Activated T-cell treated with anti-CD3 and anti-CD28 coated beads, Interleukin-2, amount 50 U/mL, for 24 hours (primary cell): ENCODE results near the gene SUB1.
"Not testable (repeated sequence)": the region's sequence is repeated elsewhere in the genome, so short reads cannot be mapped to it uniquely, and the experiment has no call there.

Experiments used
- DNase-seq: peaks from one replicate; pipeline ENCODE4 v3.0.0-alpha.2; 2020
- H3K27ac Mint-ChIP-seq: 2 replicates; pipeline ENCODE4 v1.8.0; 2020; ENCODE audit warnings: mild to moderate bottlenecking, mixed read lengths
- H3K27me3 Mint-ChIP-seq: 2 replicates; pipeline ENCODE4 v1.8.0; 2020; ENCODE audit warnings: mixed read lengths
- H3K36me3 Mint-ChIP-seq: 2 replicates; pipeline ENCODE4 v1.8.0; 2020; ENCODE audit warnings: low read depth, mixed read lengths
- H3K4me1 Mint-ChIP-seq: 2 replicates; pipeline ENCODE4 v1.8.0; 2020; ENCODE audit warnings: low read depth, mixed read lengths
- H3K4me3 Mint-ChIP-seq: 2 replicates; pipeline ENCODE4 v1.8.0; 2020; ENCODE audit warnings: mild to moderate bottlenecking, moderate library complexity, mixed read lengths
- H3K9me3 Mint-ChIP-seq: 2 replicates; pipeline ENCODE4 v1.8.0; 2020; ENCODE audit warnings: mixed read lengths

Gene SUB1

DNA sequence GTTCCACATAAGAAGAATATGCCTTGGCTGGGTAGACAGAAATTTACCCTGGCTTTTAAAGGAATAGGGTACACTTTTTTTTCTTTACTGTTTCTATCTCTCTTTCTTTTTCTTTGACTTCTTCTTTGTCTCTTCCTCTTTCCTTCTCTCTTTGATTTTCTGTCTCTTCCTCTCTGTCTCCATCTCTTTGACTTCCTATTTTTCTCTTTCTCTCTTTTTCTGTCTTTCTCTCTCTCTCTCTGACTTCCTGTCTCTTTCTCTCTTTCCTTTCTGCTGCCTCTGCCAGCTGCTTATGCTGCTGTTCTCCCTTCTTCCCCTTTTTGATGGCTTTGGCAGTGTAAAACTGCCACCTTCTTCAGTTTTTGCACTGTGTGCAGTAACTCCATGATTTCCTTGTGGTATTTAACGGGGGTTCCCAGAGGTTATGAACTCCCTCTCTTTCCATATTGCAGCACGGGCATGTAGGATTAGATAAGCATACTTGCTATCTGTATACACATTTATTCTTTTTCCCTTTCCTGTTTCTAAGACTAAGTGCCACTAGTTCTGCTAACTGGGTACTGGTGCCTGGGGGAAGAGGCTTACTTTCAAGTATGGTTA is 31.1 kb upstream of the SUB1 start:
- H3K27ac Mint-ChIP-seq, H3K9me3 Mint-ChIP-seq, H3K27me3 Mint-ChIP-seq, H3K4me3 Mint-ChIP-seq, DNase-seq: not testable (repeated sequence)
- H3K36me3 Mint-ChIP-seq = peaks cover 26% of the 10 kb centered on the region
- H3K4me1 Mint-ChIP-seq = peaks cover 13% of the 10 kb centered on the region

DNA sequence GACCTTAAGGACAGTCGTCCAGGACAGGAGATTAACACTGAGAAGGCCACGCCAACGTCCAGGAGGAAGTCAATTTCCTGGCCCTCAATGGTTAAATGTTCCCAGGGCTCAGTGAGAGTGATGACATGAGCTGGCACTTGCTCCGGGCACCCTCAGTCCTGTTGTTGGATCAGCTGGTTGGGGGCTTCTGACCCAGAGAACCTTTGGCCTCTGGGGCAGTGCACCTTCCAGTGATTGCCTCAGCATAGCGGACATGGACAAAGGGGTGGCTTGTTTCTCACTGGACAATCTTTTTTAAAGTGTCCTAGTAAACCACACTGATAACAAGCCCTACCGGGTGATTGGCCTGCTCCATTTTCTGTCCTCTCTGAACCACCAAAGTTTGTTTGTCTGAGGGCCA is 28.8 kb upstream of the SUB1 start:
- H3K27me3 Mint-ChIP-seq, H3K9me3 Mint-ChIP-seq, DNase-seq, H3K27ac Mint-ChIP-seq, H3K4me3 Mint-ChIP-seq: not testable (repeated sequence)
- peaks cover 13% of the 10 kb centered on the region for H3K4me1 Mint-ChIP-seq
- peaks cover 27% of the 10 kb centered on the region for H3K36me3 Mint-ChIP-seq

DNA sequence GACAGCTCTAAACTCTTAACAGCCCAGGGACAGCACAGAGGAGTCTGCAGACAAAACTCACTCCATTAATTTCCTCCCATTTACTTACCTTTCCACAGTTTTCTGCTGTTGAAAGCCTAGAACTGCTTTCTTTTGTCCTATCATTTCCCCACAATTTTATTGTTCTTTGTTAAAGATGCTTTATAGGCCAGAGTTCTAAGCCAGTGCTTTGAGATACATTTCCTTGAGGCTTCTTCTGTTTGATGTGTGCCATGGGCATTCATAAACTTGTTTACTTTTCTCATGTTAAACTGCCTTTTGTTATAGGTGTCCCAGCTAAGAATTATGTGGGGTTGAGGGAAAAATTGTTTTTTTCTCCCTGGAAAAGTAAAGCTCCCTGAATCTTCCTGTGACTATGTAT is 25.9 kb upstream of the SUB1 start:
- no peak overlapping the region for H3K4me3 Mint-ChIP-seq
- DNase-seq = no peak
- H3K4me1 Mint-ChIP-seq = peaks cover under 1% of the 10 kb centered on the region
- peaks cover 12% of the 10 kb centered on the region for H3K36me3 Mint-ChIP-seq
- no peaks in the 10 kb centered on the region for H3K9me3 Mint-ChIP-seq
- peak overlapping the region; percentile 20 for H3K27ac Mint-ChIP-seq
- no peaks in the 10 kb centered on the region for H3K27me3 Mint-ChIP-seq

DNA sequence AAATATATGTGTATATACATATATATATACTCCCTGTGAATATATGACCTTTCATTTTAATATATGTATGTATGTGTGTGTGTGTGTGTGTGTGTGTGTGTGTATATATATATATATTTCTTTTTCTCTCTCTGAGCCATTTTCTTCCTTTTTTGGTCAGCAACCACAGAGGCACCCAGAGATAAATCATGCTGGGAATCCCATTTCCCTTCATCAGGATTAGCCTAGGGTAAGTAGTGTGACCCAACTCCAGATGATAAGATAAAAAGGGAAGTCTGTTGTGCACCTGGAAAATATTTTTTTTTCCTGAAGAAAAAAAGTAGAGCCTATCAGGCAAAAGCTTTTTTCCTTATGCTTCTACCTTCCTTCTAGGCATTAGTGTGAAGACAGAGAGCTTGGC is 25.4 kb upstream of the SUB1 start:
- no peaks in the 10 kb centered on the region for H3K9me3 Mint-ChIP-seq
- peaks cover 15% of the 10 kb centered on the region for H3K36me3 Mint-ChIP-seq
- H3K4me1 Mint-ChIP-seq = no peaks in the 10 kb centered on the region
- no peak for DNase-seq
- H3K27me3 Mint-ChIP-seq = no peaks in the 10 kb centered on the region
- no peak overlapping the region for H3K27ac Mint-ChIP-seq
- no peak overlapping the region for H3K4me3 Mint-ChIP-seq

DNA sequence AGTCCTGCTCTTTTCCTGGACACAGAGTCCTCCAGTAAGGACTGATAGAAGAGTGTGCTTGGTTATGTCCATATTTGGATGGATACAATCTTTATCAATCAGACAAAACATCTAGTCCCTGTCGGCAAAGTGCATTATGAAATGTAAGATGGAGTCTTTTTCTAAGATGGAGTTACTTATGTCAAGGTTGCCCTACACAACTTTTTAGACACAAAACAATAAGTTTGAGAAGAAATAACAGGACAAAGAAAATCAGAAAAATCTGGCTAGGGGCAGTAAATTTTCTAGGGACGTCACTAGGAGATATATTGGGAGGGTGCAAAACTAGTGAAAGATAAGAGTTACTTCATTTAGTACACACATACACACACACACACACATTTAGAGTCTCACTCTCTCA is 23.3 kb upstream of the SUB1 start:
- H3K36me3 Mint-ChIP-seq = peaks cover 21% of the 10 kb centered on the region
- no peak overlapping the region for H3K27ac Mint-ChIP-seq
- no peaks in the 10 kb centered on the region for H3K4me1 Mint-ChIP-seq
- no peak overlapping the region for H3K4me3 Mint-ChIP-seq
- no peaks in the 10 kb centered on the region for H3K9me3 Mint-ChIP-seq
- no peaks in the 10 kb centered on the region for H3K27me3 Mint-ChIP-seq
- DNase-seq = no peak

DNA sequence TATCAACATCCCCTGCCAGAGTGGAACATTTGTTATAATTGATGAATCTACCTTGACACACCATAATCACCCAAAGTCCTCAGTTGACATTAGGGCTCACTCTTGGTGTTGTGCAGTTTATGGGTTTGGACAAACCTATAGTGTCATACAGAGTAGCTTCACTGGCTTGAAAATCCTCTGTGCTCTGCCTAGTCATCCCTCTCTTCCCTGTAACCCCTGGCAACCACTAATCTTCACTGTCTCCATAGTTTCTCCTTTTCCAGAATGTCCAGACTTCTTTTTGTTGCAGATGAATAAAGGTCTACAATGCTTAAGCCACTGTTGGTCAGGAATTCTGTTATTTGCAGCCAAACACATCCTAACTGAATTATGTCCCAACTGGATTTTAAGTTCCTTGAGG is 22.5 kb upstream of the SUB1 start:
- Mint-ChIP-seq H3K4me1 (no peaks in the 10 kb centered on the region), H3K4me3 (no peak overlapping the region), H3K9me3 (no peaks in the 10 kb centered on the region), H3K36me3 (peaks cover 21% of the 10 kb centered on the region), H3K27ac (no peak overlapping the region), H3K27me3 (no peaks in the 10 kb centered on the region)
- DNase-seq = no peak

DNA sequence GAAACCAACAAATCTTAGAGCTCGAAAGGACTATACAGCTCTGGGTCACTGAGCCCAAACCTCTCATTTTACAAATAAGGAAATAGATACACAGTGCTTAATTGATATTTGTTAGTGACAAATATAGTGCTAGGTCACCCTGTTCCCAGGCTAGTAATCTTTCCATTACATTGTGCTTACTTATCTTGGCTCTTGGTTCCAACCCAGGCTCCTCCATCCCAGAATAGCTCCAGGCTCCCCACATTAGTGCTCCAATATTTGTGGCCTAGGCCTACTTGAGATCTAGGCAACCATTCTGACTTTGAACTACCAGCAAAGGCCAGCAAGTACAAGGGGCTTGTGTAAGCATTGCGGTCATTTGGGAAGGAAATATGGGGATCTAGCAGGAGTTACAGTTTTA is 21.7 kb upstream of the SUB1 start:
- no peaks in the 10 kb centered on the region for H3K9me3 Mint-ChIP-seq
- H3K27me3 Mint-ChIP-seq = no peaks in the 10 kb centered on the region
- peaks cover 21% of the 10 kb centered on the region for H3K36me3 Mint-ChIP-seq
- no peak for DNase-seq
- H3K4me1 Mint-ChIP-seq = peaks cover 1% of the 10 kb centered on the region
- H3K27ac Mint-ChIP-seq = no peak overlapping the region
- H3K4me3 Mint-ChIP-seq = no peak overlapping the region

DNA sequence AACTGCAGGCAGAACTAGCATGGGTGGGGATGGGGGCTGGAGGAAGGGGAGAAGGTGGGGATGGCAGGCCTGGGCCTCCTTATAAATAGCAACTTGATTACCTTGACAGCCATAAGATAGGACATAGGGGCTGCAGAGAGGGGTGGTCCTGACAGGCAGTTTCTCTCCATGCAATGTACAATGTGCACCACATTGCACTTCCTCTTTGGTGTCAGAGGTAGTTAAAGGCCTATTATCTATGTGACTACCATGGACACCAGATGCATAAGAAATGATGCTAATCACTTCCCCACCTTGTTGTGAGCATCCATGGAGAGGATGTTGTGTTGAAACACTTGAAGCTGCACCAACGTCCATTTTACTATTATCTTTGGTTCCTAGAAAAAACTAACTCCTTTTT is 20.2 kb upstream of the SUB1 start:
- Mint-ChIP-seq H3K27ac (no peak overlapping the region), H3K4me1 (peaks cover 8% of the 10 kb centered on the region), H3K27me3 (no peaks in the 10 kb centered on the region), H3K9me3 (no peaks in the 10 kb centered on the region), H3K36me3 (peaks cover 23% of the 10 kb centered on the region), H3K4me3 (no peak overlapping the region)
- DNase-seq = no peak

DNA sequence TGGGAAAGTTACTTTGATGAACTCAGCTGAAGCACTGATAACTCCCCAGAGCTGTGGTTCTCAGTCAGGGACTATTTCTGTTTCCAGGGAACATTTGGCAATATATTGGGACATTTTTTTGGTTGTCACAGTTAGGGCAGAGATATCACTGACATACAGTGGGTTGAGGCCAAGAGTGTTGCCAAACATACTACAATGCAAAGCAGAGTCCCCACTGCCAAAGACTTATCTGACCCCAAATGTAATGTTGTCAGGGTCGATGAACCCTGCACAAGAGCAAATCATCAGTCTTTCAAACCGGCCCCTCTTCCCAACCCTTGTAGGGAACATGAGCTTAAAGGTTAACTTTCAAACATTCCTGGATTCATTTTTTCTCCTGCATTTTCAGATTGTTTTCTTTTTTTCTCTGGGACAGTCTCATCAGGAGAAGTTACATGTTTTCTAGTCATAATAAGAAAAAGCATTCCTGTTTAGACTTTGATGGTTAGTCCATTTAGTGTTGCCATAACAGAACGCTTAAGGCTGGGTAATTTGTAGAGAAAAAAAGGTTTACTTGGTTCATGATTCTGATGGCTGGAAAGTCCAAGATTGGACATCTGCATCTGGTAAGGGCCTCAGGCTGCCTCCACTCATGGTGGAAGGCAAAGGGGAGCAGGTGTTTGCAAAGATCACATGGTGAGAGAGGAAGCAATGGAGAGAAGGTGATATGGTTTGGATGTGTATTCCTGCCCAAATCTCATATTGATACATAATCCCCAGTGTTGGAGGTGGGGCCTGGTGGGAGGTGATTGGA is 18.8 kb upstream of the SUB1 start:
- H3K27ac Mint-ChIP-seq = no peak overlapping the region
- H3K9me3 Mint-ChIP-seq = no peaks in the 10 kb centered on the region
- peaks cover 8% of the 10 kb centered on the region for H3K4me1 Mint-ChIP-seq
- H3K36me3 Mint-ChIP-seq = peaks cover 18% of the 10 kb centered on the region
- no peak for DNase-seq
- no peaks in the 10 kb centered on the region for H3K27me3 Mint-ChIP-seq
- H3K4me3 Mint-ChIP-seq = no peak overlapping the region

DNA sequence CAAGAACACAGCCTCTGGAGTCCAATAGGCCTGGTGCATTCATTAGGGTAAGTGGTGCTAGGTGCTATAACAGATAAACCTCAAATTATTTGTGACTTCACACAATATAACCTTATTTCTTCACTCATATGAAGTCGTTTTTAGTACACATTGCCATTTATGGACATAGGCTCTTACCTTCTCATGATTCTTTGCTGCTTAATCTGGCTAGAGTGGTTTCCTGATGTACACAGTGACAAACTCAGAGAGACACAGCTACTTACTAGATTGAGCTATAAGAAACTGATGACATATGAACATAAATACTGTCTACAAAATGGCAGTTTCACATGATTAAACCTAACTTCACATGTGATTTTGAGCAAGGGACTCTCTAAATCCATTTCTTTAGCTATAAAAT is 14.2 kb upstream of the SUB1 start:
- Mint-ChIP-seq H3K27me3 (no peaks in the 10 kb centered on the region), H3K9me3 (no peaks in the 10 kb centered on the region), H3K27ac (no peak overlapping the region), H3K36me3 (peaks cover 14% of the 10 kb centered on the region), H3K4me3 (no peak overlapping the region), H3K4me1 (peaks cover 11% of the 10 kb centered on the region)
- no peak for DNase-seq

DNA sequence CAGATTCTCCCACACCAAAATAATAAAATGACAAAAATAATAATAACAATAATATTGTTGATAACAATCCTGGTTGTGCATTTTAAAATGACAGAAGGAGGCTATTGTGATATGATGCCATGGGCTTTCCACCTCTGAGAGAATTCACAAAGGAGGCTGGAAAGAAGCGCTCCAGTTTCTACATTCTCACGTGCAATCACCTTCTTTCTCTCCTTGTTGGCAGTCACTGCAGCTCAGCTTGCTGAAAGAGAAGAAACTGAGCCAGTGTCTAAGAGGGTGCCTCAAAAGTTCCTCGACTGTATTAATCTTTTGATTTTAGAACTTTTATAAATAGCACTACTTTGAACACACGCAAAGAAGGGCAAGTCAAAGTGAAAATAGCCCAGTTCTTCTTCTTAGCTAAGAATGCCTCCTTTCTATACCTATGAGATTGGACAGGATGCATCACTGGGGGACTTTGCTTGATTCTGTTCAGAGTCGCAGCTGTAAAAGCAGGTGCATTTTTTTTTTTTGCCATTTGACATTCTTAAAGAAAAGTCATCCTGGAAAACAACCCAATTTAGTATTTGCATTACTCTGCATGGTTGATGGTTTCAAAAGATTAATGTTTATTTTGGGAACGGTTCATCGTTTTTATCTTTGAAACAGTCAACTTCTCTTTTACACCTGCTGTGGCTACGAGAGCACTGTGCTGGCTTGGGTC is 12.4 kb upstream of the SUB1 start:
- Mint-ChIP-seq H3K9me3 (no peaks in the 10 kb centered on the region), H3K4me3 (no peak overlapping the region), H3K27ac (no peak overlapping the region), H3K36me3 (peaks cover 9% of the 10 kb centered on the region), H3K27me3 (no peaks in the 10 kb centered on the region), H3K4me1 (peaks cover 11% of the 10 kb centered on the region)
- no peak for DNase-seq

DNA sequence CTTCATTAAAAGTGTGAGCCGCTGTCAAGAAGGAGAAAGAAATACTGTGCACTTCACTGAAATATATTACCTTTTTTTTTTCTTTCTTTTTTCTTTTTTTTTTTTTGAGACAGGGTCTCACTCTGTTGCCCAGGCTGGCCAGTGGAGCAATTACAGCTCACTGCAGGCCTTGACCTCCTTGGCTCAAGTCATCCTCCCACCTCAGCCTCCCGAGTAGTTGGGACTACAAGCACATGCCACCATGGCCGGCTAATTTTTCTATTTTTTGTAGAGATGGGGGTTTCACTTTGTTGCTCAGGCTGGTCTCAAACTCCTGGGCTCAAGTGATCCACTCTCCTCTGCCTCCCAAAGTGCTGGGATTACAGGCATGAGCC is 11.9 kb upstream of the SUB1 start:
- not testable (repeated sequence) for DNase-seq, H3K36me3 Mint-ChIP-seq

DNA sequence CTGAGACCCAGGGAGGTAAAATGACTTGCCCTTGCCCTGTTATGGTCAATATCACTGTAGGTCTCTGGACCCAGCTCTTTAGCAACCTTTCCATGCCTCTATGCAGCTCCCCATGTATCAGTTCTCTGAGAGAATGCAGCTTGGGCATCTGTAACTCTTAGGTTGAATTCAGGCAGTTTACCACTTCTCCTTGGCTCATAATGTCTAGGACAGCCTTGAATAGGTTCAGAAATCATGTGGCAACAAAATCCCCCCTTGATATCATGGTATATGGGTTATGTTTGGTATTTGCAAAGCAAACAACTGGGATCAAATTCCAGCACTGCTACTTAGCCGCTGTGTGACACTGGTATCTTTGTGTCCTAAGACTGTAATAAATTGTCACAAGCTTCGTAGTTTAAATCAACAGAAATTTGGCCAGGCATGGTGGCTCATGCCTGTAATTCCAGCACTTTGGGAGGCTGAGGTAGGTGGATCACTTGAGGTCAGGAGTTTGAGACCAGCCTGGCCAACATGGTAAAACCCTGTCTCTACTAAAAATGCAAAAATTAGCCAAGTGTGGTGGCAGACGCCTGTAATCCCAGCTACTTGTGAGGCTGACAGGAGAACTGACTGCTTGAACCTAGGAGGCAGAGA is 10.7 kb upstream of the SUB1 start:
- peaks cover 4% of the 10 kb centered on the region for H3K4me1 Mint-ChIP-seq
- no peak overlapping the region for H3K4me3 Mint-ChIP-seq
- H3K27ac Mint-ChIP-seq = no peak overlapping the region
- H3K27me3 Mint-ChIP-seq = no peaks in the 10 kb centered on the region
- H3K9me3 Mint-ChIP-seq = no peaks in the 10 kb centered on the region
- no peak for DNase-seq
- H3K36me3 Mint-ChIP-seq = peaks cover 7% of the 10 kb centered on the region

More for the DNA sequence above, 11.9 kb upstream of the SUB1 start:
- H3K27ac Mint-ChIP-seq, H3K27me3 Mint-ChIP-seq, H3K4me3 Mint-ChIP-seq, H3K9me3 Mint-ChIP-seq: not testable (repeated sequence)
- H3K4me1 Mint-ChIP-seq = peaks cover 11% of the 10 kb centered on the region

DNA sequence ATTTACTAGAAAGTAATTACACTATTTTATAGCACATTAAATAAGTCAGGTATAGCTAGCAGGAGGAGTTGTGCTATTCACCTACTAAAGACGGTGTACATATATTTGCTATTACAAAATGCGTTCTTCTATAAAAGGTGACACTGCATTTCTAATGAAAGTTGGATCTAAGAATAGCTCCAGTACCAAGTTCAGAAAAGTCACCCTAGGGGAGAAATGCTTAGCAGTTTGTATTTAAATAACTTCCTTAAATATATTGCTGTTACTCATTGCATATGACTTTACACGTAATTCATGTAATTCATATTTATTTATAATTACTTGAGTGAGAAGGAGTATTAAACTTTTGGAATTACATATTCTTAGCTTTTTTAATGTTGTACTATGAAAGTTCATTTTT is 7.0 kb upstream of the SUB1 start:
- Mint-ChIP-seq H3K27ac (no peak overlapping the region), H3K4me3 (no peak overlapping the region), H3K36me3 (peaks cover 8% of the 10 kb centered on the region), H3K4me1 (peaks cover 13% of the 10 kb centered on the region), H3K27me3 (no peaks in the 10 kb centered on the region), H3K9me3 (no peaks in the 10 kb centered on the region)
- no peak for DNase-seq

DNA sequence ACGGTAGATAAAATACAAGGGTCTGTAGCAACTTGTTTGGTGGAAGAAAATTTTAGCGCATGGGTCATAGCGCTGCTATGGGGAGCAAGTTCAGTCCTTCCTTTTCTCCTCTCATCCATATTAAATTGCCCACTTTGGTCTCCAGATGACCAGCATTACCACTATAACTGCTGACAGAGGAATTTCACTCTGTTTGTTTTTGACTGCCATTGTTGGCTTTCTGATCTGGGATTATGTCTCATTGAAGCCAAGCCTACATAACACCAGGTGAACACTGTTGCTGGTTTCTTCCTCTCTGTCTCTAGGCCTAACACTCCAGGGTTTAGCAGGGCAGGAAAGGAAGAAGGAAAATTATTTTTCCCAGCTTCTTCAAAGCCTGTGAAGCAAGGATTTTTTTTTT is 6.6 kb upstream of the SUB1 start:
- no peaks in the 10 kb centered on the region for H3K9me3 Mint-ChIP-seq
- no peak overlapping the region for H3K27ac Mint-ChIP-seq
- no peaks in the 10 kb centered on the region for H3K27me3 Mint-ChIP-seq
- no peak for DNase-seq
- H3K36me3 Mint-ChIP-seq = peaks cover 8% of the 10 kb centered on the region
- H3K4me3 Mint-ChIP-seq = no peak overlapping the region
- H3K4me1 Mint-ChIP-seq = peaks cover 17% of the 10 kb centered on the region
